ENCODE measurements around the gene DLG5.
A peak's percentile ranks its signal among the peaks of the same experiment; 100 is the strongest.

DLG5 gene

GRCh38 chr10:77911535-77912123 is 14.9 kb downstream of the DLG5 start:
- DNase-seq (ENCODE audit: low read depth, low spot score), result no peak

GRCh38 chr10:77910524-77911145 is 15.9 kb downstream of the DLG5 start:
- no peak for DNase-seq (ENCODE audit: low read depth, low spot score)

DNA sequence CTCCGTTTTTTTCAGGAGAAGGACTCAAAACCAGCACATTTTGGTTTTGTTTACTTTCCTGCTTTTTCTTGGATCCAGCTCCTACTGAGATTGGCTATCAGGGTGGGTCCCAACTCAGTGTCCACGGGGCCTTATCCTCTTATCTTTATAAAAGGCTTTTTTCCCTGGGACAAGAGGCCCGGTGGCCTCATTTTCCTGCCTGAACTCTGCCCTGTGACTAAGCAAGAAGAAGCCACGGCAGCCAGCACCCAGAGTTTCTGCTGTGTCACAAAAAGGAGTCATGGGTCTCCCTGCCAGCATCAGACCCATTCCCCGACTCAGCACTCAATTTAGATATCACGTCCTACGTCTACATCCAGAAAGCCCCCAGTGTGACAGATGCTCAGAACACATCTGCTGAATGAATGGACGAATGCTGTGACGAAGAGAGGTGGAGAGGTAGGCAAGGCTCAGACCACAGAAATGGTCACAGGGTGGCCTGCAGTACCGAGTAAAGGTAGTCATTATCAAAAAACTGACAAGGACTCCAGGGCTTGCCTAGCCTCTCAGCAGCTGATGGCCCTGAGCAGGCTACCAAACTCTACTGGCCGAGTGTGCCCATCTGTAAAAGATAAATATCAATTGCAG is 16.7 kb downstream of the DLG5 start:
- no peak for DNase-seq (ENCODE audit: low read depth, low spot score)

GRCh38 chr10:77909021-77909748 is 17.4 kb downstream of the DLG5 start:
- no peak for DNase-seq (ENCODE audit: low read depth, low spot score)

DNA sequence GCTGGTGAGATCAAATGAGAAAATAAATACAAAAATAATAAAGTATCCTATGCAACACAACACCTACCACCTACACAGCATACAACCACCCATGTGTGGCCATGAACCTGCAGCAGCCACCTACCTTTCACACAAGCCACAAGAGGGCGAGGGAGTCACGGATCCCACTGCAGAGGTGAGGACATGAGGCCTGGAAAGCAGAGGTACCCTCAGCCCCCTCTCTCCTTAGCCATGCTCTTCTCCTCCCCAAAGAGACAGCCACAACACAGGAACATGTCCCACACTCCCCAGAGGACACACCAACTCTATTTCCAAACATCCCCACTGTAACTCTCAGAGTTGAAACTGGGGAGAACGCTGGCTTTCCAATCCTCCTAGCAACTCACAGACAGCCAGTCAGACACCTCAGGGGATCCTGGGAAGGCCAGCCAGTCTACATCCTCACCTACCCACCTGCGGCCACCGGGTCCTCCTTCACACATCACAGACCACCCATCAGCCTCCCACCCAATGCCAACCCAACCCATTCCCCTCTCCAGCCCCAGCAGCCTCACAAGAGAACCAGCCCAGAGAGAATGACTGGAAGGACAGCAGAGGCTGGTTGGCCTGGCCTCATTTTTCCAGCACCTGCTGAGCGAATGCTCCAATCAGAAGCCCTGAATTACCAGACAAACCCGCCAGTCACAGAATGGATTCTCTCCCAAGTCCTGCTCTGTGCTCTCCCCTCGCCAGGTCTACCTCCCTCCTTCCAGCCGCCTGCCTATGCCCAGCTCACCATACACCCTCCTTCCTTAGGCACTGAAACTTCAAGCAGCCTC is 18.4 kb downstream of the DLG5 start:
- no peak for DNase-seq (ENCODE audit: low read depth, low spot score)

DNA sequence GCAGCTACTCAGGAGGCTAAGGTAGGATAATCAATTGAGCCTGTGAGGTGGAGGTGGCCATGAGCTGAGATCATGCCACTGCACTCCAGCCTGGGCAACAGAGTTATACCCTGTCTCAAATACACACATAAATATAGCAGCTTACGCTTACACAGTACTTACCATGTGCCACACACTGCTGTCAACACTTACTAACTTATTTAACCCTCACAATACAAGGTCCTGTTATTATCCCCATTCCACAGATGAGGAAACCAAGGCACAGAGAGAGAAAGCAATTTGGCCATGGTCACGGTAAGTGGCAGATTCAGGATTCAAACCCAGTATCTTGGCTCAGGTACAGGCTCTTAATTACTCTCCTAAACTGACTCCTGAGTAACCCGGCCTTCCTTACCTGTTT is 19.1 kb downstream of the DLG5 start:
- no peak for DNase-seq (ENCODE audit: low read depth, low spot score)

GRCh38 chr10:77906951-77907421 is 19.6 kb downstream of the DLG5 start:
- DNase-seq (ENCODE audit: low read depth, low spot score), result no peak

DNA sequence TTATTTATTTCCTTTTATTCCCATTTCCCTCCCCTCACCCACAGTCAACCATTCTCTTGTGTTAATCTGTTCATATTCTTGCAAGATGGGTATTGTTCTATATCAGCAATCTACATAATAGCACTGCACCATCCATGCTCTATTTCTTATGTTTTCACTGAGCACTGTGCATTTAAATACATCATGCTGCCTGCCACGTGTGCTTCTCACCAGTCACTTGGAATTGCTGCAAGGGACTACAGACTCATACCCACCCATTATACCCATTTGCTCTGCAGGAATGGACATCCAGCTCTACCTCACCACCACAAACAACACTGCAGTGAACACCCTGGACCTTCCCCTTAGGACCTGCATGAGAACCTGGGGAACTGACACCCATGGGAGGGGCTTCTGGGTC is 20.8 kb downstream of the DLG5 start:
- no peak for DNase-seq (ENCODE audit: low read depth, low spot score)

GRCh38 chr10:77905086-77905748 is 21.3 kb downstream of the DLG5 start:
- no peak for DNase-seq (ENCODE audit: low read depth, low spot score)

DNA sequence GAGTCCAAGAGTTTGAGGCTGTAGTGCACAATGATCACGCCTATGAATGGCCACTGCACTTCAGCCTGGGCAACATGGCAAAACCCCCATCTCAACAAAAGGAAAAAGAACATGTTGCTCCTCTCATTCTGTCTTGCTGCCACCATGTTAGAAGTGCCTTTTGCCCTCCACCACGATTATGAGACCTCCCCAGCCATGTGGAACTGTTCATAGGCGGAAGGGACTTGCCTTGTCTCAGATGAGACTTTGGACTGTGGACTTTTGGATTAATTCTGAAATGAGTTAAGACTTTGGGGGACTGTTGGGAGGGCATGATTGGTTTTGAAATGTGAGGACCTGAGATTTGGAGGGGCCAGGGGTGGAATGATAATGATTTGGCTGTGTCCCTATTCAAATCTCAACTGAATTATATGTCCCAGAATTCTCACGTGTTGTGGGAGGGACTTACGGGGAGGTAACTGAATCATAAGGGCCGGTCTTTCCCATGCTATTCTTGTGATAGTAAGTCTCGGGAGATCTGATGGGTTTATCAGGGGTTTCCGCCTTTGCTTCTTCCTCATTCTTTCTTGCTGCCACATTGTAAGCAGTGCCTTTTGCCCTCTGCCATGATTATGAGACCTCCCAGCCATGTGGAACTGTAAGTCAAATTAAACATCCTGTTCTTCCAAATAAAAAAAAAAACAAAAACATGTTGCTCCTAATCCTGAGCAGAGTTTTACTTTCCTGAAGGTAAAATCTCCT is 22.3 kb downstream of the DLG5 start:
- no peak for DNase-seq (ENCODE audit: low read depth, low spot score)

DNA sequence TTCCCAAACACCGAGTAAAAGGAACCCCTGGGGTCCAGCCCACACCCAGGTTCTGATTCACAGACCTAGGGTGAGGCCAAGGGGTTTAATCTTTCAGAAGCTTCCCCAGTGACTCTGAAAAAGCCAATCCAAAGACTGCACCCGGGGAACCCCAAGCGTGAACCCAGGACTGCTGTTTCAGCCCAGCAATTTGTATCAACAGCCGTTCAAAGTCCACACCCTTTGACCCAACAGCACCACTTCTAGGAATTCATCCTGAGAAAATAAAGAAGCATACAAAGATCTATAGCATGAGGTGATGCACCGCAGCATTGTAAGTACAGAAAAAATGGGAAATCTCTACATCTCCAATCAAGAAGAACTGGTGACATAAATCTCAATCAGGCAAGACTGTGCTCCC is 24.4 kb downstream of the DLG5 start:
- no peak for DNase-seq (ENCODE audit: low read depth, low spot score)

DNA sequence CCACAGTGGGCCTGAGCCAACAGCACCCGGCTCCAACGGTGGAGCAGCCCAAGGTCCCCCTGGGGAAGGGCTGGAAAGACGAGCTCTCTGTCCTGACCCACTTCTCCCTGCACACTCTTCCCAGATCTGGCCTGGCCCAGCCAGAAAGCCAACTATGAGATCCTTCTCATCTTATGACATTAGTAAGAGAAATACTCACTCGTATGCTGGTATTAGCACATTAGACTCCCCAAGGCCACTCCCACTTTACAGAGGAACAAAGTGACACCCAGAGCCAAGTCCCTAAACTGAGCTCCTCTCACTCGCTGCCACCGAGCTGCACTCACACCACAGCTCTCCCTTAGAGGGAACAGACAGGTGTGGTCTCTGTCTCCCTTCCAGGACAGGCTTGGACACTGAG is 24.8 kb downstream of the DLG5 start:
- DNase-seq (ENCODE audit: low read depth, low spot score), result no peak

DNA sequence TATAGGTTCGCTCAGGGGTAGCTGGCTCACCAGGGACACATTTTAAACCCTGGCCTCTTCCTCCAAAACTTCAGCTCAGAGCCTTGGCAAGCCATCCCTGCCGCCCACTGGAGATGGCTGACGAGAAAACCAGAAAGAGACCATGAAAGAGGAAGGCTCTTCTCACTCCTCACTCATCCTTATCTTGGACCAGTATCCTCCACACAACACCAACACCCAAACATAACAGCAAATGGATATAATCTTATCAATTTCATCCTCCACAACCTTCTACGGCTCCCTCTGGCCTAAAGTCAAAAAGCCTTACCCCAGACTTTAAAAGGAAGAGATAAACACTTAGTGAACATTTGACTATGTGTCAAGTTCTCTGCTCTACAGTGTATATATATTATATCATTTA is 26.9 kb downstream of the DLG5 start:
- no peak for DNase-seq (ENCODE audit: low read depth, low spot score)

DNA sequence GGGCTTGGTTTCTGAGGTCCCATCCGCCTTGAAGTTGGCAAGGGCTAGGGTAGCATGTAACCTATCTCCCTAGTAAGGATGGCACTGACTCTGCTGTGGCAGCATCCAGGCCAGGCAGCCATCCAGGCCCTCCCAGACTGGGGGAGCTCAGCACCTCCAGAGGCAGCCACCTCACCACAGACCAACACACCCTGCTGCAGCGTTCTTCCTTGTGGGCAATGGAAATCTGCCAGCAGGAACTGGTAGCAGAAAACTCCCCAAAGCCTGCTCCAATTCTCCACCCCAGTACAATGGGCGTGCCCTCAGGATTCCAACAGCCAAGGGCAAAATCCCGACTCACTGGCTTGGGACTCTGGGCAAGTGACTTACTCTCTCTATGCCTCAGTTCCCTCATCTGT is 27.5 kb downstream of the DLG5 start:
- peak; percentile 87 for DNase-seq (ENCODE audit: low read depth, low spot score)

DNA sequence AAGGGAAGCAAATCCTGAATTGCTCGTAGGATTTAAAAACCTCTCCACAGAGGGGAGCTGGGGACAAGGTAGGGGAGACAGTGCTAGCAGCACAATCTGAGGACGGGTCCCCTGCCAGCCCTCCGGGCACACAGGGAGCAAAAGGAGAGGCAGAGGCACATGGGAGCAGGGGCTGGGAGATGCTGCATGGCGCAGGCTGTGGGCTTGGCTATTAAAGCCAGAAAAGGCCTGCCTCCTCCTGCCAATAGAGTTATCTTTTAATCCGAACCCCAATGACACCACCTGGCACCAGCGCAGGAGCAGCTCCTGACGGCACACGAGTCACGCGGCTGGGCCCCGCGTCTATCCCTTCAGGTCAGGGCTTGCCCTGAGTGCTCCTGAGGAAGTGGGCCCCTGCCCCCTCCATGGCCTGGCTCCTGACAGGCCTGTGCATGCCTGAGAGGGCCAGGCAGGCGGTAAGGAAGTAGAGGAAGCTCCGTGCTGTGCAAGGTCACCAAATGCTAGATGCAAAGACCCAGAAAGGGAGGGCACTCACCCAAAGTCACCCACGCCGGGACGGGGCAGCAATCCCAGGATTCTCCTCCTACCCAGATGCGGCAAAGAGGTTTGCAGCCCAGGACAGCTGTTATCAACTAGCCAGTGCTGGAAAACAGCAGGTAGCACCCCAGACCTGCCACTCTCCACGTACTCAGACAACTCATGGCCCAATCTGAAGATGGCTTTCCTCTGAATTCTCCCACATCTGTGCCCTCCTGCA is 28.1 kb downstream of the DLG5 start:
- DNase-seq (ENCODE audit: low read depth, low spot score), result no peak

DNA sequence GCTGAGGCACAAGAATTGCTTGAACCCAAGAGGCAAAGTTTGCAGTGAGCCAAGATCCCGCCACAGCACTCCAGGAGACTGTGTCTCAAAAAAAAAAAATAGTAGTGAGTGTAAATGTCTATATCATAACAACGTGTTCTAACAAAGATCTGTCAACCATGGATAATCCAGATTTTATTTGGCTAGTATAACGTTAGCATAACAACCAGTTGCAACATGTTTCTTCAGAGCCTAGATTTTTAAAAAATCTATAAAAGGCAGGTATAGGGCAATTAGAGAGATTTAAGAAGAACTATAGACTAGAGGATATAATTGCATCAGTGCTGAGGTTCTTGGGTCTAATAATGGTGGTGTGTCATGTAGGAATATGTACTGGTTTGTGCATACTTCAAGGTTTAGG is 30.5 kb downstream of the DLG5 start:
- DNase-seq (ENCODE audit: low read depth, low spot score), result no peak

- no peak for DNase-seq (ENCODE audit: low read depth, low spot score)
These were observed 32.5 kb downstream of the DLG5 start for GRCh38 chr10:77894058-77894457.

- no peak for DNase-seq (ENCODE audit: low read depth, low spot score)
These were observed 33.2 kb downstream of the DLG5 start for GRCh38 chr10:77893386-77893785.

DNA sequence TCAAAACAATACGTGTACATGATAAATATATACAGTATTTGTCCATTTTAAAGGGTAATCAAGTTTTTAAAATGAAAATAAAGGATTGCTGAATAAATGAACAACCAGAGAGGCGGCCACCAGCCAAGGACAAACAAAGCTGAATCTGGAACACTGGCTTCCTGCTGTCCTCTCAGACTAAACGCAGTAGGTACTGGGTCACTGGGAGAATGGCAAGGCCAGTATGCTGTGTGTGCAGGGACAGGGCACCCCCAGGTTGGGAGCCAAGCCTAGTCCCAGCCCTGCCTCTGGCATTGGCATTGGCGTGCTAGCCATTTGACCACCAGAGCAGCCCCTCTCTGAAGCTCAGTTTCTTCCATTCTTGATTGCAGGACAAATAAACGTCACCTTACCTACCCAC is 33.8 kb downstream of the DLG5 start:
- no peak for DNase-seq (ENCODE audit: low read depth, low spot score)

Measured in astrocyte of the hippocampus (primary cell).